Measurements from ENCODE around the gene TOX2. TPM values are rescaled to one million over a fixed set of nuclear protein-coding genes. Genes with fewer than 3 reads are reported as not detected.

Gene TOX2
- total and polyA plus RNA-seq, 2 of the 8 experiments (the other 6 are each of a cell fraction or from before 2014, with no cell fraction given): 1.8 to 3.4 TPM

GRCh38 chr20:43972692-43973091, 58.0 kb downstream of the TOX2 start:
- Histone ChIP-seq H3K9me3 (ENCODE audit: insufficient read depth in 2 of 2, low read depth in 1 of 2, low read length in 1 of 2) (no peaks in the 10 kb centered on the region), H3K23me2 (ENCODE audit: low read depth, low read length) (peaks cover 3% of the 10 kb centered on the region; the same call in 1 of the 2 replicates), H3K4me2 (ENCODE audit: insufficient read depth in 1 of 2, low read depth in 2 of 2, low read length in 2 of 2) (no peak overlapping the region), H3K4me1 (replicated peaks in 1 of 4; ENCODE audit: control insufficient read depth in 3 of 4, insufficient read depth in 4 of 4, low read length in 3 of 4) (peaks cover 0 to 7% (median 1%) of the 10 kb centered on the region in 4 experiments; a peak in 3 of 7 replicates), H3K27me3 (replicated peaks in 1 of 4; ENCODE audit: control insufficient read depth in 3 of 4, extremely low read depth in 1 of 4, insufficient read depth in 3 of 4, low read length in 3 of 4) (no peaks in the 10 kb centered on the region), H2BK20ac (ENCODE audit: low read length) (no peak overlapping the region), H2BK120ac (replicated peaks; ENCODE audit: low read depth, low read length) (no peak overlapping the region), H4K8ac (ENCODE audit: extremely low read depth, insufficient read depth, low read length) (no peak overlapping the region), H3K4ac (replicated peaks; ENCODE audit: insufficient read length, low read depth, low read length) (no peak overlapping the region), H3K36me3 (ENCODE audit: control insufficient read depth in 2 of 4, insufficient read depth in 4 of 4, low read length in 3 of 4) (no peaks in the 10 kb centered on the region), H4K5ac (ENCODE audit: insufficient read length, low read depth, low read length) (no peak overlapping the region), H2BK12ac (ENCODE audit: low read depth, low read length) (no peak overlapping the region), H3K27ac (ENCODE audit: low read depth, low read length) (no peak overlapping the region), H3K79me2 (ENCODE audit: control insufficient read depth in 1 of 2, insufficient read depth in 2 of 2, low read length in 2 of 2) (no peaks in the 10 kb centered on the region), H3K14ac (ENCODE audit: insufficient read length) (no peak overlapping the region), H4K91ac (replicated peaks; ENCODE audit: insufficient read length, low read length) (no peak overlapping the region), H3K56ac (replicated peaks; ENCODE audit: insufficient read length, low read depth, low read length) (no peak overlapping the region), H3K9ac (replicated peaks in 1 of 4; ENCODE audit: extremely low read depth in 1 of 4, low read depth in 3 of 4, low read length in 3 of 4) (no peak overlapping the region), H3K18ac (ENCODE audit: extremely low read depth, low read length) (no peak overlapping the region), H3K4me3 (ENCODE audit: extremely low read depth in 1 of 4, insufficient read depth in 2 of 4, low read depth in 3 of 4, low read length in 4 of 4) (no peak overlapping the region), H3K23ac (ENCODE audit: insufficient read length) (no peak overlapping the region), H3K79me1 (ENCODE audit: low read depth, low read length) (no peaks in the 10 kb centered on the region), H4K20me1 (replicated peaks in 1 of 2; ENCODE audit: control insufficient read depth in 1 of 2, insufficient read depth in 2 of 2, low read length in 2 of 2) (peaks cover 0 to 2% of the 10 kb centered on the region in 2 experiments), H2AFZ (ENCODE audit: low read length) (no peak overlapping the region), H2BK15ac (ENCODE audit: low read length) (no peak overlapping the region), H2AK5ac (ENCODE audit: low read depth, low read length) (no peak overlapping the region), H2BK5ac (ENCODE audit: low read depth, low read length) (no peak overlapping the region)
- 77% methylated on average over 2 of the region's 2 CpGs; no CpG with 5 or more reads in 1 of the 2 experiments for WGBS, 2 experiments (ENCODE audit: extremely low coverage in 1 of 2, insufficient coverage in 1 of 2, insufficient read length in 1 of 2, insufficient replicate concordance in 2 of 2, low coverage in 1 of 2, low lambda C conversion rate in 2 of 2, missing lambda C conversion rate in 1 of 2)
- CTCF ChIA-PET (ENCODE audit: partially characterized antibody): interaction anchor here (1.2 to 7.0 kb wide), 3 partner anchors 11 to 133 kb away, joined by 3 to 32 read pairs (median 3); no protein-coding TSS in a partner anchor
- FAIRE-seq (no peak), DNase-seq (ENCODE audit: low read depth in 1 of 2, low spot score in 2 of 2) (no peak)
- POLR2A ChIA-PET (ENCODE audit: partially characterized antibody): interaction anchor here (1.0 kb wide), 1 partner anchor 18 kb away, joined by 3 read pairs; no protein-coding TSS in a partner anchor
- TF ChIP-seq BRCA1 (IDR thresholded peaks at IDR 0.05; ENCODE audit: low read depth, low read length) (no peak), HDAC6 (IDR thresholded peaks at IDR 0.05; ENCODE audit: low read depth, low read length) (no peak), ATF2 (IDR thresholded peaks at IDR 0.05; ENCODE audit: low read length) (no peak), FOSL1 (IDR thresholded peaks at IDR 0.05; ENCODE audit: insufficient read depth, low read depth, low read length) (no peak), EZH2 (IDR thresholded peaks at IDR 0.05; ENCODE audit: low read depth, low read length, severe bottlenecking) (no peak), TAF7 (optimal IDR thresholded peaks at IDR 0.05; ENCODE audit: borderline replicate concordance, low read depth, low read length) (no peak), POU5F1 (IDR thresholded peaks at IDR 0.05; ENCODE audit: low read depth, low read length) (no peak), KDM5A (IDR thresholded peaks at IDR 0.05; ENCODE audit: low read length) (no peak), CHD2 (IDR thresholded peaks at IDR 0.05; ENCODE audit: low read length) (no peak), RNF2 (IDR thresholded peaks at IDR 0.05; ENCODE audit: borderline replicate concordance, low read depth, low read length, missing control alignments, poor library complexity, severe bottlenecking) (no peak), ZNF274 (IDR thresholded peaks at IDR 0.05; ENCODE audit: borderline replicate concordance, extremely low read depth, low read length) (no peak), SIN3A (conservative IDR thresholded peaks at IDR 0.05 in 1 of 2, IDR thresholded peaks at IDR 0.05 in 1 of 2; ENCODE audit: low read depth in 1 of 2, low read length in 2 of 2) (no peak)

Measured in H1 (cell line).